A549 (cell line): ENCODE measurements around the gene PPIAL4G. TPM values are rescaled to one million over a fixed set of nuclear protein-coding genes. Genes with fewer than 3 reads are reported as not detected.

ENCODE experiments used
- polyA plus RNA-seq, 4 experiments: library from polyadenylated mRNA; depleted of rRNA in 3 of 4; stranded (reverse); fragments of >200 nt; fragmentation: RNase III in 1 of 4; extraction: RNeasy Plus Mini Kit Qiagen cat#74134 plus additional on column Dnase treatment in 1 of 4; gene quantifications; 2 replicates in 3 of 4; 3 replicates in 1 of 4; pipeline ENCODE4 v1.2.3, GENCODE V29; 2011 to 2017
- small RNA-seq, 6 experiments: library from RNA; depleted of rRNA; stranded (forward); fragments of <200 nt; gene quantifications; one replicate each; pipeline ENCODE3, GENCODE V24; 2012

Gene PPIAL4G
- polyA plus RNA-seq, 2 of the 4 experiments (the other 2 are of a cell fraction), result not detected

Small RNAs within 50 kb of the gene (small RNA-seq; reads per million reads assigned to genes)
- 0.95 to 763 (median 56.2) reads per million in 6 experiments for gene RF00003

Other genes with a start within 250 kb of the PPIAL4G start
- gene NBPF14, start 112.7 kb upstream of the PPIAL4G start, polyA plus RNA-seq (2011; rRNA removed), result 13.5 and 18.0 TPM in 2 replicates
- 6.2 to 6.8 TPM (median 6.8 TPM) in 3 replicates for gene NBPF14, start 112.7 kb upstream of the PPIAL4G start, polyA plus RNA-seq (2017; fragmentation: RNase III; extraction: RNeasy Plus Mini Kit Qiagen cat#74134 plus additional on column Dnase treatment)